Omental fat pad (tissue), 4 donors: ENCODE measurements around the gene CHFR. TPM values are rescaled to one million over a fixed set of nuclear protein-coding genes. Genes with fewer than 3 reads are reported as not detected.

Experiments used
- ATAC-seq: fragments of 150-250 bp; one replicate; pipeline ENCODE4 v1.9.1; 2016; ENCODE audit warnings: mild to moderate bottlenecking, moderate library complexity; ENCODE audit not compliant: low FRiP score
- DNase-seq: peaks from one replicate; pipeline ENCODE4 v3.0.0-alpha.2; 2019; ENCODE audit warnings: low spot score
- total RNA-seq, 4 donors: library from RNA; depleted of rRNA; stranded (reverse); fragments of >200 nt; gene quantifications; one replicate each; pipeline ENCODE4 v1.1.0, GENCODE V29; 2016
- TF ChIP-seq, protein P1 (sequence below), 3 donors: fragments of 450-650 bp; IDR thresholded peaks; one replicate each; pipeline ENCODE4 v1.5.1; 2016 to 2017; ENCODE audit warnings: antibody characterized with exemption in 3 of 3, mild to moderate bottlenecking in 3 of 3, moderate library complexity in 2 of 3

CHFR gene
- total RNA-seq, 4 donors from 2014 or later: 17.7 to 59.9 (median 34.0) TPM

DNA sequence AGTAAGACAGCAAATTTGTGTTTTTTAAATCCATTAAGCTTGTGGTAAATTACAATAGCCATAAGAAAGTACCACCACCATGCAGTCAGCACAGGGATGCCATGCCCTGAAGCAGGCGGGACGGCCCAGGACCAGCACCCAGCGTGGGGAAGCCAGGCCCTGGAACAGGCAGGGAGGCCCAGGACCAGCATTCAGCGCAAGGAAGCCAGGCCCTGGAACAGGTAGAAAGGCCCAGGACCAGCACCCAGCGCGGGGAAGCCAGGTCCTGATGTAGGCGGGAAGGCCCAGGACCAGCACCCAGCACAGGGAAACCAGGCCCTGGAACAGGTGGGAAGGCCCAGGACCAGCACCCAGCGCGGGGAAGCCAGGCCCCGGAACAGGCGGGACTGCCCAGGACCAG lies 13.2 kb downstream of the CHFR start:
- TF ChIP-seq, protein P1, sequence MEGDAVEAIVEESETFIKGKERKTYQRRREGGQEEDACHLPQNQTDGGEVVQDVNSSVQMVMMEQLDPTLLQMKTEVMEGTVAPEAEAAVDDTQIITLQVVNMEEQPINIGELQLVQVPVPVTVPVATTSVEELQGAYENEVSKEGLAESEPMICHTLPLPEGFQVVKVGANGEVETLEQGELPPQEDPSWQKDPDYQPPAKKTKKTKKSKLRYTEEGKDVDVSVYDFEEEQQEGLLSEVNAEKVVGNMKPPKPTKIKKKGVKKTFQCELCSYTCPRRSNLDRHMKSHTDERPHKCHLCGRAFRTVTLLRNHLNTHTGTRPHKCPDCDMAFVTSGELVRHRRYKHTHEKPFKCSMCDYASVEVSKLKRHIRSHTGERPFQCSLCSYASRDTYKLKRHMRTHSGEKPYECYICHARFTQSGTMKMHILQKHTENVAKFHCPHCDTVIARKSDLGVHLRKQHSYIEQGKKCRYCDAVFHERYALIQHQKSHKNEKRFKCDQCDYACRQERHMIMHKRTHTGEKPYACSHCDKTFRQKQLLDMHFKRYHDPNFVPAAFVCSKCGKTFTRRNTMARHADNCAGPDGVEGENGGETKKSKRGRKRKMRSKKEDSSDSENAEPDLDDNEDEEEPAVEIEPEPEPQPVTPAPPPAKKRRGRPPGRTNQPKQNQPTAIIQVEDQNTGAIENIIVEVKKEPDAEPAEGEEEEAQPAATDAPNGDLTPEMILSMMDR (IDR thresholded peaks at IDR 0.05): no peak
- no peak for DNase-seq
- ATAC-seq: no peak

DNA sequence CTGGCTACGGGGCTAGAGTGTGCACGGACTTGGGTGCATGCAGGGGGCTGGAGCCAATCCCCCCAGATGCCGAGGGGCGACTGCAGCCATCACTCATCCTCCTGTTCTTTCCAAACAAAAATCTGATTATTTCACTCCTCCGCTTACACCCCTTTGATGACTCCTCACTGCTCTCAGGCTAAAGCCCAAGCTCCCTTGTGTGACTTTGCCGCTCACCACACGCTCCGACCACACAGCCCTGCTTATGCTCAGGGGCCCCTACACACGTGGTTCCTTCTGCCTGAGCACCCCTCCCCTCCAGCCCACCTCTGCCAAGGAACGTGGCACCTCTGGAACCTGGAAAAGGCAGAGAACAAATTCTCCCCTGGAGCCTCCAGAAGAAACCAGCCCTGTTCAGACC lies 13.7 kb downstream of the CHFR start:
- TF ChIP-seq, protein P1 (IDR thresholded peaks at IDR 0.05): no peak

DNA sequence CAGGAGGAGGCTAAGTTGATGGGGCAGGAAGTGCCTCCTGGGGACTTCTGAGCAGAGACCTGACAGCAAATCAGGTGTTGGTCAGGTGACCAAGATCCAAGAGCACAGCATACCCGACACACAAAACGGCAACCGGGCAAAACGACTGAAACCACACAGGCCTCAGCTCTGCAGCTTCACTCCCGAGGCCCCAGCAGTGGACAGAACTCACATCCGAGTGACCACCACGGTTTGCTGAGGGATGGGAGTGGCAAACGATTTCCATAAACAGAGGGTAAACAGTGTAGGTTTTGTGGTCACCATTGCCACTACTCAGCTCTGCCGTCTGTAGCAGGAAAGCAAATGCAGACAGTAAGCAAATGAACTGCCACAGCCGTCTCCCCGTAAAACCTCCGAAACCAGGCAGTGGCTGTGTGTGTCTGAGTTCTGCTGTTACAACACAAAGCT lies 14.4 kb downstream of the CHFR start:
- ATAC-seq: no peak
- DNase-seq: no peak
- TF ChIP-seq, protein P1 (IDR thresholded peaks at IDR 0.05): no peak

More for the DNA sequence above, 13.7 kb downstream of the CHFR start:
- ATAC-seq (no peak), DNase-seq (no peak)

DNA sequence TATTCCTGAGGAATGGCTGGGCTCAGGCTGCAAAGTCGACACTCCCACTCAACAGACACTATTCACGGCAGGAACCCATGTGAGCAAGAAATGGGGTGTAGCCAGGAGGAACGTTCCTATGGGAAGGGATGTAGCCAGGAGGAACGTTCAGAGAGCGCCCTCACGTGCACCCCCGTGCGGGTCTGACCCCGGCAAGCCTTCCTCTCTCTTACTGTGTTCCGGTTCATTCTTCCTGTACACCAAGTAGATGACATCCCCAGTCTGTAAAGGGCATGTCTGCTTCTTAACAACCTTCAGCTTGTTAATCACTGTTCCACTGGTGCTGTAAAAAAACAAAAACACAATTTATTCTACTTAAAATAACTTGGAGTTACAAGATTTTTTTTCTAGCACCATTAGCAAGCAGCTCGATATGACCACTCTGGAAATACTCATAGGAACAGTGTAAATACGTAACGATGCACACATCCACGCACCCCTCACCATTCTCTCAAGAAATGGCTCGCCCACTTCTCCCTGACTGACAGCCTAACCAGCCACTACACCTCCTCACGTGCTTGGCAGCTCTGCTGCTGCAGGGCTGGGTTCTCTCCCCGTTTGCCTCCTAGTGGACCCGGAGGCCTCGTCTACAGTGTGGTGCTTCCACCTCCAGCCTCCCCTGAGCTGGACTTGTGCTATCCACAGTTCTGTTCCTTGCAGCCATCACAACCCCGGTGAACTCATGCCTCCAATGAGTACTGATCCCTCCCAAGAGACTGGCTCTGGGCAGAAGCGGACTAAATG lies 15.1 kb downstream of the CHFR start:
- ATAC-seq (no peak), DNase-seq (no peak)
- TF ChIP-seq, protein P1 (IDR thresholded peaks at IDR 0.05): no peak

DNA sequence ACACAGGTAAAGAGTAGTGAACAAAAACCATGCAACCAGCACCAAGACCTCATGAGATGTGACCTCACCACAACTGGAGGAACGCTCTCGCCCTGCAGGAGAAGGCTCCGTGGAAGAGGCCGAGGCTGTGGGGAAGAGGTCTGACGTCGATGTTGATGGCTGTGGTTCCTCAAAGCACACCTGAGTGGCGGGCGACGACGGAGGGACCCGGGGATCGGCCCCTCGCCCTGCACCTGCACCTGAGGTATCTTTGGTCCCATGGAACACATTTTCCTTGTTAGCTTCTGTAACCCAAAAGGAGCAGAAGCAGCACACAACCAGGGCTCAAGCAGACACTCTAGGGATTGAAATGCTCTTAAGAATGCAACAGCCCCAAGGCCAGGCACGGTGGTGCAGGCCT lies 17.9 kb downstream of the CHFR start:
- TF ChIP-seq, protein P1 (IDR thresholded peaks at IDR 0.05): no peak
- no peak for DNase-seq
- no peak for ATAC-seq

DNA sequence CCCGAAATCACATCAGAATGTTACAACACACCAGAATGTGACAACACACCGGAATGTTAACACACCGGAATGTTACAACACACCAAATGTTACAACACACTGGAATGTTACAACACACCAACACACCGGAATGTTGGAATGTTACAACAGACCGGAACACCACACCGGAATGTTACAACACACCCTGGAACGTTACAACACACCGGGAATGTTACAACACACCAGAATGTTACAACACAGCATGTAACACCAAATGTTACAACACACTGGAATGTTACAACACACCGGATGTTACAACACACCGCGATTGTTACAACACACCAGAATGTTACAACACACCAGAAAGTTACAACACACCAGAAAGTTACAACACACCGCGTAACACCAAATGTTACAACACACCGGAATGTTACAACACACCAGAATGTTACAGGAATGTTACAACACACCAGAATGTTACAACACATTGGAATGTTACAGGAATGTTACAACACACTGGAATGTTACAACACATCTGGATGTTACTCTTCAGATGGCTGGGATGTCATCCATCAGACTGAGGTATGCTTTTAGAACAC lies 21.1 kb downstream of the CHFR start:
- ATAC-seq: no peak
- TF ChIP-seq, protein P1 (IDR thresholded peaks at IDR 0.05): no peak
- DNase-seq: no peak

DNA sequence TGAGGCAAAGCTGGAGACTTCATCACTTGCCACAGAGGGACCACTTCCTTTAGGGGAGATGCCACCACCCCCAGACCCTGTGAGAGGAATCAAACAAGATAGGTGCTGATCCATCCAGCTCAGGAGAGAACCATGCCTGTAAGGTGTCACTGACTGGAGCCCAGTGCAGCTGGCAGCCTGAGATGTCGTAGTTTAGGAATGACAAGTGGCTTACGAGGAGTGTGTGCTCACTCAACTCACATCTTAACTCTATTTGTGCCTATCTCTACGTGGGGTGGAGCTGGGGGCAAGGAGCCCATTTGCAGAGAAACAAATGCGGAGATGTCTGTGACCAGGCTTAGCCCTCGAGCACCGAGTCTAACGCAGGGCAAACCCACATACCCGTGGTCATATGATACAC lies 25.8 kb downstream of the CHFR start:
- DNase-seq (no peak), ATAC-seq (no peak)
- TF ChIP-seq, protein P1 (IDR thresholded peaks at IDR 0.05): no peak
